HFFc6 (cell line): ENCODE measurements around the gene TYK2. TPM values are rescaled to one million over a fixed set of nuclear protein-coding genes. Genes with fewer than 3 reads are reported as not detected.
"Not testable (repeated sequence)": the region's sequence is repeated elsewhere in the genome, so short reads cannot be mapped to it uniquely, and the experiment has no call there.

Source experiments
- DNase-seq: peaks from one replicate; pipeline ENCODE4 v3.0.0-alpha.2; 2018
- H3K27ac Mint-ChIP-seq: 2 replicates; pipeline ENCODE4 v1.8.0; 2020; ENCODE audit warnings: mild to moderate bottlenecking, mixed read lengths
- H3K27me3 Mint-ChIP-seq: 2 replicates; pipeline ENCODE4 v1.8.0; 2021; ENCODE audit warnings: mild to moderate bottlenecking, moderate library complexity, mixed read lengths; ENCODE audit not compliant: insufficient read depth
- H3K36me3 Mint-ChIP-seq: 2 replicates; pipeline ENCODE4 v1.8.0; 2021; ENCODE audit warnings: low read depth, mixed read lengths
- H3K4me1 Mint-ChIP-seq: 2 replicates; pipeline ENCODE4 v1.8.0; 2020; ENCODE audit warnings: low read depth, mixed read lengths
- H3K4me3 Mint-ChIP-seq: 2 replicates; pipeline ENCODE4 v1.8.0; 2020; ENCODE audit warnings: mild to moderate bottlenecking, moderate library complexity, mixed read lengths
- H3K9me3 Mint-ChIP-seq: 2 replicates; pipeline ENCODE4 v1.8.0; 2020; ENCODE audit warnings: mild to moderate bottlenecking, mixed read lengths
- total RNA-seq, 6 experiments: library from RNA; stranded (reverse); fragmentation: NEBNext Ultra II Directional; extraction: Animal tissue kit (Norgen Biotek cat#: 25700); gene quantifications; 2 replicates in 1 of 6; 3 replicates in 5 of 6; pipeline ENCODE4 v1.2.3, GENCODE V29; 2021
- TF ChIP-seq, protein P1 (sequence below): fragments of 200-600 bp; sonication (generic); IDR thresholded peaks from 2 replicates; pipeline ENCODE4 v1.5.0; 2021; ENCODE audit warnings: antibody characterized with exemption, mild to moderate bottlenecking

TYK2 gene
- total RNA-seq, 6 experiments from 2014 or later, result 67.9 to 82.3 (median 78.5) TPM

DNA sequence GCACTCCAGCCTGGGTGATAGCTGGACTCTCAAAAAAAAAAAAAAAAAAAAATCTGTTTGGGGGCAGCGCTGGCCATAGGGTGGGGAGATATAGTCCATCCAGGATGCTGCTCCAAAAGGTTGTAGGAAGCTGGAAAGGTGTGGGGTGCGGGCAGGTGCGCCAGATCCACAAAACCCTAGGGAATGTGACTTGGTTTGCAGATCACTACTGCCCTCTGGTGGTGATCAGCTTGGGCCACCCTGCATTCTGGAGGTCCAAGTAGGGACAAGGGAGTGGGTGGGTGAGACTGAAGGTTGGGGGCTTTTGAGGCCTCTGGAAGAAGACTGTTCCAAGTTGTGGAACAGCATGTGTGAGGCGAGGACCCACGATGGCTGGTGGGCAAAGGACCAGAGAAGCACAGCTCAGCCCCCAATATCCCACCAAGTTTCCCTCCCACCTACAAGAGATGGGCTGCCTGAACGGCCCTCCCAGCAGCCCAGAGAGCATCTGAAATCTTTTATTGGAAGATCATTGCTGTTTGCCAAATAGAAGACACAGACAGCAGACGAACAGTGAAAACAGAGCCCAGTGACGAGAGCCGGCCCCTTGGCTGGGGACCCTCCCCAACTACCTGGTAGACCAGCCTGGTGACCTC, 10.4 kb upstream of the TYK2 start:
- Mint-ChIP-seq H3K27ac (no peak overlapping the region), H3K4me3 (no peak overlapping the region), H3K9me3 (no peaks in the 10 kb centered on the region), H3K27me3 (no peaks in the 10 kb centered on the region; the same call in 1 of the 2 replicates), H3K36me3 (peaks cover 15% of the 10 kb centered on the region), H3K4me1 (no peaks in the 10 kb centered on the region)
- DNase-seq, result peak; percentile 62
- TF ChIP-seq, protein P1, sequence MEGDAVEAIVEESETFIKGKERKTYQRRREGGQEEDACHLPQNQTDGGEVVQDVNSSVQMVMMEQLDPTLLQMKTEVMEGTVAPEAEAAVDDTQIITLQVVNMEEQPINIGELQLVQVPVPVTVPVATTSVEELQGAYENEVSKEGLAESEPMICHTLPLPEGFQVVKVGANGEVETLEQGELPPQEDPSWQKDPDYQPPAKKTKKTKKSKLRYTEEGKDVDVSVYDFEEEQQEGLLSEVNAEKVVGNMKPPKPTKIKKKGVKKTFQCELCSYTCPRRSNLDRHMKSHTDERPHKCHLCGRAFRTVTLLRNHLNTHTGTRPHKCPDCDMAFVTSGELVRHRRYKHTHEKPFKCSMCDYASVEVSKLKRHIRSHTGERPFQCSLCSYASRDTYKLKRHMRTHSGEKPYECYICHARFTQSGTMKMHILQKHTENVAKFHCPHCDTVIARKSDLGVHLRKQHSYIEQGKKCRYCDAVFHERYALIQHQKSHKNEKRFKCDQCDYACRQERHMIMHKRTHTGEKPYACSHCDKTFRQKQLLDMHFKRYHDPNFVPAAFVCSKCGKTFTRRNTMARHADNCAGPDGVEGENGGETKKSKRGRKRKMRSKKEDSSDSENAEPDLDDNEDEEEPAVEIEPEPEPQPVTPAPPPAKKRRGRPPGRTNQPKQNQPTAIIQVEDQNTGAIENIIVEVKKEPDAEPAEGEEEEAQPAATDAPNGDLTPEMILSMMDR, result peak; percentile 93

DNA sequence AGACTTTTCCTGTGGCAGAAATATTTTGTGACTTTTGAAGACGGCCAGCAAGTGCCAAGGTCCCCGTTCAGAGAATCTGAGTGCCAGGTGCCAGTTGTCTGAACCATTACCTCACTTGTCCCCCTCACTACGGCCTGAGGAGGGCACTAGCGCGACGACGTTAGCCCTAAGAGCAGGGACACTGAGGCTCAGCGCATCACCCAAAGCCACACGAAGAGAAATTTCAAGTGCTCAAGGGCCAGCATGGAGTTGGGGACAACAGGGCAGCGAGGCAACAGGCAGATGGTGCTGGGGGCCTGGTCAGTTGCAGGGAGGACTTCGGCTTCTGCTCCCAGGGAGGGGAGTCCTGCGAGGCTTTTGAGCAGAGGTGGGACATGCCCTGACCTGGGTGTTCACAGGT, 9.5 kb upstream of the TYK2 start:
- Mint-ChIP-seq H3K9me3 (no peaks in the 10 kb centered on the region), H3K4me1 (no peaks in the 10 kb centered on the region), H3K36me3 (peaks cover 15% of the 10 kb centered on the region), H3K27ac (peak overlapping the region; percentile 13; the same call in 1 of the 2 replicates), H3K4me3 (no peak overlapping the region), H3K27me3 (no peaks in the 10 kb centered on the region; the same call in 1 of the 2 replicates)
- TF ChIP-seq, protein P1, result no peak; the same call in 1 of the 2 replicates
- DNase-seq, result no peak

DNA sequence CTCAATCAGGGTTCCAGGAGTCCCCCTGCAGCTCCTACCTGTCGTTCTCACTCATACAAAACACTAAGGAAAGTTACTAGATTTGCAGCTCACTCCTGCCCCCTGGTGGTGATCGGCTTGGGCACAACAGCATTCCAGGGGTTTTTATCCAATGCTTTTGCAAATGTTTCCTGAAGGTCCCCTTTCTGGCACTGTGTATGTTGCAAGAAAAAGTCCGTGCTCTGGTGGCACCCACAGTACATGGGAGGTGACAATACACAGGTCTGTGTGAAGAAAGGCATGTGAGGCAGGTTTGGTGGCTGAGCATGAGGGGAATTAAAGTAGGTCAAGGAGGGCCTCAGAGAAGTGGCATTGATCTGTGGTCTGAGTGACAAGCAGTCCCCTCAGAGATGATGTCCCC, 8.6 kb upstream of the TYK2 start:
- Mint-ChIP-seq H3K4me1 (no peaks in the 10 kb centered on the region), H3K27ac (no peak overlapping the region; the same call in 1 of the 2 replicates), H3K4me3 (no peak overlapping the region; the same call in 1 of the 2 replicates), H3K27me3 (no peaks in the 10 kb centered on the region; the same call in 1 of the 2 replicates), H3K36me3 (peaks cover 11% of the 10 kb centered on the region), H3K9me3 (no peaks in the 10 kb centered on the region)
- TF ChIP-seq, protein P1, result peak; percentile 99
- DNase-seq, result peak; percentile 69

DNA sequence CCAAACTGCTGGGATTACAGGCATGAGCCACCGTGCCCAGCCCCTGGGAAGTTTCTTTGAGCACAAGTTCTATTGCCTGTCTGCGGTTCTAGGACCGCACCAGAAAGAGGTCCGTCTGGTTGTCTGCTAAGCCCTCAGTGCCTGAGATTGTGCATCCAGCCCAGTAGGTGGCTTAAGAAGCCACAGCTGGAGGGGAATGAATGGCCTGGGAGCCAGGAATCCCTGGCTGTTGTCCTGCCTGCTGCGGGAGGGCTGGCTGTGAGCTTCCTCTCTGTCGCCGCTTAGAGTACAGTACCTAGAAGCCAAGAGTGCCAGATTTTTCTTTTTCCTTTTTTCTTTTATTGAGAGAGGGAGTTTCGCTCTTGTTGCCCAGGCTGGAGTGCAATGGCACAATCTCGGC, 4.2 kb upstream of the TYK2 start:
- Mint-ChIP-seq H3K27ac (no peak overlapping the region), H3K9me3 (no peaks in the 10 kb centered on the region), H3K4me1 (peaks cover 11% of the 10 kb centered on the region), H3K36me3 (no peaks in the 10 kb centered on the region), H3K27me3 (peaks cover 1% of the 10 kb centered on the region; the same call in 1 of the 2 replicates), H3K4me3 (no peak overlapping the region)
- DNase-seq, result no peak
- TF ChIP-seq, protein P1, result 0 out of 2 replicates have a peak, but pooled peaks have one; percentile 7

DNA sequence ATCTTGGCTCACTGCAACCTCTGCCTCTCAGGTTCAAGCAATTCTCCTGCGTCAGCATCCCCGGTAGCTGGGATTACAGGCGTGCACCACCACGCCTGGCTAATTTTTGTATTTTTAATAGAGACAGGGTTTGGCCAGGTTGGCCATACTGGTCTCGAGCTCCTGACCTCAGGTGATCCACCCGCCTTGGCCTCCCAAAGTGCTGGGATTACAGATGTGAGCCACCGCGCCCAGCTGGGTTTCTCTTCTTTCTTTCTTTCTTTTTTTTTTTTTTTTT, 2.8 kb upstream of the TYK2 start:
- not testable (repeated sequence) for H3K36me3 Mint-ChIP-seq, H3K27me3 Mint-ChIP-seq, H3K4me3 Mint-ChIP-seq, H3K27ac Mint-ChIP-seq, DNase-seq, H3K9me3 Mint-ChIP-seq
- H3K4me1 Mint-ChIP-seq, result peaks cover 18% of the 10 kb centered on the region

DNA sequence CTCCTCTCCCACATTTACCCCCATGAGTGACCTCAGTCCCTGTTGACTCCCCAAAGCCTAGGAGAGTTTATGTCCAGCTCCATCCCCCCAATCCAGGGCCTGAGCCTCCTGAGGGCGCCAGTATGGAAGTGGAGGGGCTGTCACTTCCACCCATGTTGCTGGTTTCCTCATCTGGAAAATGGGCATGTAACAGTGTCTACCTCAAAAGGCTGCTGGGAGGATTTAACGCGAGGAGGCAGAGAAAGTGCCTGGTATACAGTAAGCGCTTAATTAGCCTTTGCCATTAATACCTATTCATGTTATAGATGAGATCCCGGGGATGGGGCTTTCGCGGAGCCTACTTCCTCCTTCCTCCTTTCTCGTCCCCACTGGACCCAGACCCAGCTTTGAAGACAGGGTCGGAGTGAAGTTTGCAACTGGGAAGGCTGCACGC, 476 bp downstream of the TYK2 start:
- peak overlapping the region; percentile 84 for H3K27ac Mint-ChIP-seq
- peaks cover 1% of the 10 kb centered on the region for H3K27me3 Mint-ChIP-seq
- H3K4me3 Mint-ChIP-seq, result peak overlapping the region; percentile 98
- no peaks in the 10 kb centered on the region for H3K9me3 Mint-ChIP-seq
- H3K4me1 Mint-ChIP-seq, result peaks cover 18% of the 10 kb centered on the region
- peaks cover 14% of the 10 kb centered on the region for H3K36me3 Mint-ChIP-seq
- no peak for DNase-seq
- TF ChIP-seq, protein P1, result no peak
